K562 (cell line): Measurements from ENCODE around the gene RBPJ. TPM values are rescaled to one million over a fixed set of nuclear protein-coding genes. Genes with fewer than 3 reads are reported as not detected.

Experiments used
- BRD9 ChIP-seq: fragments of 450-650 bp; IDR thresholded peaks from 2 replicates; pipeline ENCODE4 v1.6.1; 2018; ENCODE audit warnings: low read depth; ENCODE audit not compliant: partially characterized antibody
- CBFA2T2 ChIP-seq: fragments of 450-650 bp; conservative IDR thresholded peaks from 2 replicates; pipeline ENCODE4 v1.6.1; 2017; ENCODE audit warnings: mild to moderate bottlenecking
- HIVEP1 ChIP-seq: fragments of 250-450 bp; sonication (Bioruptor Pico); IDR thresholded peaks from 2 replicates; pipeline ENCODE4 v1.4.0; 2020; ENCODE audit warnings: mild to moderate bottlenecking
- HSF4 ChIP-seq: fragments of 250-450 bp; sonication (Bioruptor Pico); IDR thresholded peaks from 2 replicates; pipeline ENCODE4 v2.1.2; 2022; ENCODE audit warnings: mild to moderate bottlenecking, moderate library complexity, borderline replicate concordance
- NCOA1 ChIP-seq: fragments of 450-650 bp; IDR thresholded peaks from 2 replicates; pipeline ENCODE4 v1.6.1; 2016; ENCODE audit warnings: low read depth
- NFIX ChIP-seq: fragments of 250-450 bp; sonication (Bioruptor Pico); IDR thresholded peaks from 2 replicates; pipeline ENCODE4 v1.4.0; 2020; ENCODE audit warnings: low read depth, mild to moderate bottlenecking, moderate library complexity
- SP2 ChIP-seq: IDR thresholded peaks from 2 replicates; pipeline ENCODE4 v1.6.1; 2011; ENCODE audit warnings: mild to moderate bottlenecking, low read depth, low read length, moderate library complexity; ENCODE audit not compliant: poor library complexity, severe bottlenecking; ENCODE audit errors: extremely low read depth
- polyA plus RNA-seq, 8 experiments: library from polyadenylated mRNA; depleted of rRNA in 4 of 8; stranded (reverse) in 5 of 8; unstranded in 3 of 8; fragments of >200 nt; fragmentation: Nextera tagmentation in 2 of 8; fragmentation: Illumina TruSeq in 1 of 8; extraction: Ambion mirVana in 2 of 8; extraction: Trizol in 1 of 8; gene quantifications; 2 replicates each; pipeline versions ENCODE4 v1.2.1 to v1.2.3, GENCODE V29; 2011 to 2014; ENCODE audit warnings: inconsistent platforms in 1 of 8, missing spikeins in 1 of 8
- total RNA-seq, 7 experiments: library from RNA; depleted of rRNA in 6 of 7; stranded (reverse); fragments of >200 nt in 6 of 7; fragmentation: Illumina TruSeq in 2 of 7; extraction: Trizol in 2 of 7; gene quantifications; 2 replicates each; pipeline versions ENCODE4 v1.2.1 to v1.2.3, GENCODE V29; 2011 to 2021; ENCODE audit warnings: low replicate concordance in 1 of 7
- TF ChIP-seq, protein P1 (sequence below): fragments of 450-650 bp; IDR thresholded peaks from 2 replicates; pipeline ENCODE4 v1.6.1; 2018; ENCODE audit warnings: mild to moderate bottlenecking, low read depth; ENCODE audit not compliant: partially characterized antibody
- TF ChIP-seq, protein P2 (sequence below): fragments of 250-450 bp; sonication (Bioruptor Pico); IDR thresholded peaks from 2 replicates; pipeline ENCODE4 v1.8.0; 2021; ENCODE audit warnings: moderate library complexity, mild to moderate bottlenecking, inconsistent platforms

The RBPJ gene
- total and polyA plus RNA-seq, 9 of the 15 experiments (the other 6 are each of a cell fraction or from before 2014, with no cell fraction given) = 17.2 to 49.4 (median 33.8) TPM

DNA sequence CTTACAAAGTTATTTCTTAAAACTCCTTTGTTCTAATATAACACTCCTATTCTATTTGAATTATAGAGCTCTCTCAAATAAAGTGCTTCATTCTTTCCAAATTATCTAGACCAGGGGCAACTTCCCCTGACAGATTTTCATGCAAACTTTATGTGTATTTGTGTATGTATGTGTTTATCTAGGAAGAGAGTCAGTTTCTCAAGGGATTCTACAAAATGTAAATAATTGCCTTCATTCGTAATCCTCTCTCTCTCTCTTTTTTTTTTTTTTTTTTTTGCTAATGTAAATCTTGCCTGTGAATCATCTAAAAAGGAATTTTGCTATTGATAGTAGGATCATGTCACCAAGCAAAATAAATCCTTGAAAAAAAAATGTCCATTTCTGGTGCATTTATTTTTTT lies 38.9 kb upstream of the RBPJ start (continued):
- TF ChIP-seq, protein P1, sequence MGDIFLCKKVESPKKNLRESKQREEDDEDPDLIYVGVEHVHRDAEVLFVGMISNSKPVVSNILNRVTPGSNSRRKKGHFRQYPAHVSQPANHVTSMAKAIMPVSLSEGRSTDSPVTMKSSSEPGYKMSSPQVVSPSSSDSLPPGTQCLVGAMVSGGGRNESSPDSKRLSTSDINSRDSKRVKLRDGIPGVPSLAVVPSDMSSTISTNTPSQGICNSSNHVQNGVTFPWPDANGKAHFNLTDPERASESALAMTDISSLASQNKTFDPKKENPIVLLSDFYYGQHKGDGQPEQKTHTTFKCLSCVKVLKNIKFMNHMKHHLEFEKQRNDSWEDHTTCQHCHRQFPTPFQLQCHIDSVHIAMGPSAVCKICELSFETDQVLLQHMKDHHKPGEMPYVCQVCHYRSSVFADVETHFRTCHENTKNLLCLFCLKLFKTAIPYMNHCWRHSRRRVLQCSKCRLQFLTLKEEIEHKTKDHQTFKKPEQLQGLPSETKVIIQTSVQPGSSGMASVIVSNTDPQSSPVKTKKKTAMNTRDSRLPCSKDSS = no peak
- TF ChIP-seq CBFA2T2 = no peak
- TF ChIP-seq NCOA1 = no peak
- no peak for TF ChIP-seq NFIX (CRISPR knock-in tag)
- TF ChIP-seq BRD9 = no peak
- no peak for TF ChIP-seq HSF4
- TF ChIP-seq, protein P2, sequence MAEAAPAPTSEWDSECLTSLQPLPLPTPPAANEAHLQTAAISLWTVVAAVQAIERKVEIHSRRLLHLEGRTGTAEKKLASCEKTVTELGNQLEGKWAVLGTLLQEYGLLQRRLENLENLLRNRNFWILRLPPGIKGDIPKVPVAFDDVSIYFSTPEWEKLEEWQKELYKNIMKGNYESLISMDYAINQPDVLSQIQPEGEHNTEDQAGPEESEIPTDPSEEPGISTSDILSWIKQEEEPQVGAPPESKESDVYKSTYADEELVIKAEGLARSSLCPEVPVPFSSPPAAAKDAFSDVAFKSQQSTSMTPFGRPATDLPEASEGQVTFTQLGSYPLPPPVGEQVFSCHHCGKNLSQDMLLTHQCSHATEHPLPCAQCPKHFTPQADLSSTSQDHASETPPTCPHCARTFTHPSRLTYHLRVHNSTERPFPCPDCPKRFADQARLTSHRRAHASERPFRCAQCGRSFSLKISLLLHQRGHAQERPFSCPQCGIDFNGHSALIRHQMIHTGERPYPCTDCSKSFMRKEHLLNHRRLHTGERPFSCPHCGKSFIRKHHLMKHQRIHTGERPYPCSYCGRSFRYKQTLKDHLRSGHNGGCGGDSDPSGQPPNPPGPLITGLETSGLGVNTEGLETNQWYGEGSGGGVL (CRISPR knock-in tag) = no peak
- TF ChIP-seq HIVEP1 (CRISPR knock-in tag) = no peak
- no peak for TF ChIP-seq SP2
